OCI-LY1 (cell line): ENCODE data around the gene ELAVL3.

Source experiments
- H2AFZ ChIP-seq: fragments of 200-600 bp; sonication (generic), shearing (Covaris generic); 2 replicates; pipeline ENCODE4 v1.6.0; 2014; ENCODE audit warnings: antibody characterized with exemption, mild to moderate bottlenecking, low read length
- H3F3A ChIP-seq: fragments of 200-600 bp; sonication (generic), shearing (Covaris generic); 2 replicates; pipeline ENCODE4 v1.6.0; 2014; ENCODE audit warnings: mild to moderate bottlenecking, antibody characterized with exemption, low read length, moderate library complexity; ENCODE audit not compliant: insufficient read depth
- H3K27ac ChIP-seq: fragments of 200-600 bp; sonication (generic); 2 replicates; pipeline ENCODE4 v1.5.1; 2014; ENCODE audit warnings: low read length, mixed run types, mild to moderate bottlenecking, low read depth; ENCODE audit not compliant: poor library complexity, severe bottlenecking
- H3K27me3 ChIP-seq: fragments of 200-600 bp; sonication (generic); 2 replicates; pipeline ENCODE4 v1.6.0; 2014; ENCODE audit warnings: antibody characterized with exemption, mild to moderate bottlenecking, low read length, moderate library complexity; ENCODE audit not compliant: insufficient read depth
- H3K36me3 ChIP-seq: fragments of 200-600 bp; sonication (generic); 2 replicates; pipeline ENCODE4 v1.6.1; 2014; ENCODE audit warnings: mild to moderate bottlenecking, antibody characterized with exemption, low read length, moderate library complexity, mixed read lengths; ENCODE audit not compliant: insufficient read depth
- H3K4me1 ChIP-seq: fragments of 200-600 bp; sonication (generic); 2 replicates; pipeline ENCODE4 v1.5.1; 2014; ENCODE audit warnings: mild to moderate bottlenecking, low read length, moderate library complexity; ENCODE audit not compliant: insufficient read depth, severe bottlenecking
- H3K4me2 ChIP-seq: fragments of 200-600 bp; sonication (generic), shearing (Covaris generic); 2 replicates; pipeline ENCODE4 v1.6.1; 2014; ENCODE audit warnings: low read length
- H3K4me3 ChIP-seq: fragments of 200-600 bp; sonication (generic); 2 replicates; pipeline ENCODE4 v1.5.1; 2014; ENCODE audit warnings: low read length, low read depth, mild to moderate bottlenecking, mixed read lengths; ENCODE audit not compliant: poor library complexity, severe bottlenecking
- H3K79me2 ChIP-seq: fragments of 200-600 bp; shearing (Covaris generic); 2 replicates; pipeline ENCODE4 v1.6.1; 2016; ENCODE audit warnings: mixed run types, low read length, mixed read lengths; ENCODE audit not compliant: insufficient read depth
- H3K9ac ChIP-seq: fragments of 200-600 bp; sonication (generic), shearing (Covaris generic); 2 replicates; pipeline ENCODE4 v1.6.1; 2014; ENCODE audit warnings: mild to moderate bottlenecking, low read length, mixed read lengths
- H3K9me2 ChIP-seq: fragments of 200-600 bp; sonication (generic), shearing (Covaris generic); 2 replicates; pipeline ENCODE4 v1.6.1; 2014; ENCODE audit warnings: low read depth, mild to moderate bottlenecking, low read length, mixed read lengths
- H3K9me3 ChIP-seq: fragments of 200-600 bp; shearing (Covaris generic); 2 replicates; pipeline ENCODE4 v1.6.1; 2014; ENCODE audit warnings: low read length, mixed read lengths
- H4K20me1 ChIP-seq: fragments of 200-600 bp; sonication (generic), shearing (Covaris generic); 2 replicates; pipeline ENCODE4 v1.6.0; 2016; ENCODE audit warnings: mild to moderate bottlenecking, low read length; ENCODE audit not compliant: insufficient read depth
- CTCF ChIP-seq: fragments of 200-600 bp; sonication (generic), shearing (Covaris generic); IDR thresholded peaks from 2 replicates; pipeline ENCODE4 v1.5.1; 2017; ENCODE audit warnings: mild to moderate bottlenecking, antibody characterized with exemption, low read length, moderate library complexity, mixed read lengths
- EZH2 ChIP-seq: fragments of 200-600 bp; sonication (generic), shearing (Covaris generic); IDR thresholded peaks from 2 replicates; pipeline ENCODE4 v1.8.0; 2017; ENCODE audit warnings: borderline replicate concordance, mixed run types, mild to moderate bottlenecking, antibody characterized with exemption, low read length, moderate library complexity, mixed read lengths

ELAVL3 gene

GRCh38 chr19:11446271-11446651 lies 34.6 kb downstream of the ELAVL3 start:
- Histone ChIP-seq H3K36me3 (peaks cover 87% of the 10 kb centered on the region), H3K4me1 (no peaks in the 10 kb centered on the region), H2AFZ (no peak overlapping the region), H3K9me3 (no peaks in the 10 kb centered on the region), H3K4me3 (no peak overlapping the region), H3K79me2 (no peaks in the 10 kb centered on the region), H3K27ac (no peak overlapping the region), H3K9ac (no peak overlapping the region), H3F3A (no peaks in the 10 kb centered on the region), H3K9me2 (no peaks in the 10 kb centered on the region), H4K20me1 (no peaks in the 10 kb centered on the region), H3K27me3 (no peaks in the 10 kb centered on the region), H3K4me2 (no peak overlapping the region)
- no peak for TF ChIP-seq CTCF

GRCh38 chr19:11445141-11445540 lies 35.7 kb downstream of the ELAVL3 start:
- H3K27me3 ChIP-seq: no peaks in the 10 kb centered on the region
- H3K79me2 ChIP-seq: no peaks in the 10 kb centered on the region
- H3F3A ChIP-seq: no peaks in the 10 kb centered on the region
- H3K4me1 ChIP-seq: no peaks in the 10 kb centered on the region
- TF ChIP-seq EZH2: no peak
- TF ChIP-seq CTCF: no peak
- H3K4me2 ChIP-seq: no peak overlapping the region
- H3K27ac ChIP-seq: no peak overlapping the region
- H3K9ac ChIP-seq: no peak overlapping the region
- H2AFZ ChIP-seq: no peak overlapping the region
- H4K20me1 ChIP-seq: no peaks in the 10 kb centered on the region
- H3K4me3 ChIP-seq: no peak overlapping the region
- H3K9me3 ChIP-seq: no peaks in the 10 kb centered on the region
- peaks cover 89% of the 10 kb centered on the region for H3K36me3 ChIP-seq
- H3K9me2 ChIP-seq: no peaks in the 10 kb centered on the region

- Histone ChIP-seq H3K79me2 (no peaks in the 10 kb centered on the region), H3K4me3 (no peak overlapping the region), H3K9me3 (no peaks in the 10 kb centered on the region), H2AFZ (no peak overlapping the region), H3K27me3 (no peaks in the 10 kb centered on the region), H3K27ac (no peak overlapping the region), H4K20me1 (no peaks in the 10 kb centered on the region), H3K9ac (no peak overlapping the region), H3K4me1 (no peaks in the 10 kb centered on the region), H3K36me3 (peaks cover 90% of the 10 kb centered on the region), H3K9me2 (no peaks in the 10 kb centered on the region), H3K4me2 (no peak overlapping the region), H3F3A (no peaks in the 10 kb centered on the region)
- TF ChIP-seq EZH2: no peak
- TF ChIP-seq CTCF: no peak
Measured at GRCh38 chr19:11444059-11444458, 36.8 kb downstream of the ELAVL3 start.
